Hypothalamus (tissue), 51 donors: ENCODE measurements around the gene STARD5.

Experiments
- DNase-seq, 51 donors: peaks; one replicate each; lab custom pipeline; 2025; lab: John Stamatoyannopoulos, UW

STARD5 gene

GRCh38 chr15:81261172-81261811 lies 62.6 kb downstream of the STARD5 start:
- no peak for DNase-seq

GRCh38 chr15:81259760-81260298 lies 64.1 kb downstream of the STARD5 start:
- no peak for DNase-seq
